Measurements from ENCODE around the gene RBCK1.
"Not testable (repeated sequence)": the region's sequence is repeated elsewhere in the genome, so short reads cannot be mapped to it uniquely, and the experiment has no call there.

RBCK1 gene

GRCh38 chr20:469746-470490, 61.8 kb downstream of the RBCK1 start:
- Mint-ChIP-seq H3K27me3 (ENCODE audit: low read depth) (peaks cover 10% of the 10 kb centered on the region), H3K9me3 (peaks cover 36% of the 10 kb centered on the region), H3K27ac (no peak overlapping the region), H3K4me3 (no peak overlapping the region), H3K4me1 (ENCODE audit: low read depth) (no peaks in the 10 kb centered on the region), H3K36me3 (ENCODE audit: low read depth) (peaks cover 17% of the 10 kb centered on the region)

GRCh38 chr20:472137-472846, 64.2 kb downstream of the RBCK1 start:
- Mint-ChIP-seq H3K4me1 (ENCODE audit: low read depth) (no peaks in the 10 kb centered on the region), H3K36me3 (ENCODE audit: low read depth) (peaks cover 15% of the 10 kb centered on the region), H3K27me3 (ENCODE audit: low read depth) (peaks cover 8% of the 10 kb centered on the region), H3K9me3 (peaks cover 34% of the 10 kb centered on the region), H3K27ac (no peak overlapping the region), H3K4me3 (no peak overlapping the region)

GRCh38 chr20:472889-473292, 64.8 kb downstream of the RBCK1 start:
- Mint-ChIP-seq H3K4me1 (ENCODE audit: low read depth) (no peaks in the 10 kb centered on the region), H3K4me3 (no peak overlapping the region), H3K9me3 (peaks cover 29% of the 10 kb centered on the region), H3K27me3 (ENCODE audit: low read depth) (peaks cover 6% of the 10 kb centered on the region), H3K27ac (no peak overlapping the region), H3K36me3 (ENCODE audit: low read depth) (peaks cover 13% of the 10 kb centered on the region)

- H3K9me3 Mint-ChIP-seq, result peaks cover 15% of the 10 kb centered on the region
- no peaks in the 10 kb centered on the region for H3K27me3 Mint-ChIP-seq (ENCODE audit: low read depth)
- no peak overlapping the region for H3K27ac Mint-ChIP-seq
- H3K36me3 Mint-ChIP-seq (ENCODE audit: low read depth), result peaks cover 18% of the 10 kb centered on the region
- peaks cover 7% of the 10 kb centered on the region for H3K4me1 Mint-ChIP-seq (ENCODE audit: low read depth)
- no peak overlapping the region for H3K4me3 Mint-ChIP-seq
These were observed 66.5 kb downstream of the RBCK1 start for GRCh38 chr20:474581-474980.

GRCh38 chr20:475463-476357, 67.6 kb downstream of the RBCK1 start:
- H3K27ac Mint-ChIP-seq, result no peak overlapping the region
- no peaks in the 10 kb centered on the region for H3K27me3 Mint-ChIP-seq (ENCODE audit: low read depth)
- peaks cover 4% of the 10 kb centered on the region for H3K9me3 Mint-ChIP-seq
- H3K4me3 Mint-ChIP-seq, result no peak overlapping the region
- peaks cover 8% of the 10 kb centered on the region for H3K4me1 Mint-ChIP-seq (ENCODE audit: low read depth)
- peaks cover 23% of the 10 kb centered on the region for H3K36me3 Mint-ChIP-seq (ENCODE audit: low read depth)

GRCh38 chr20:476561-477249, 68.6 kb downstream of the RBCK1 start:
- H3K27me3 Mint-ChIP-seq (ENCODE audit: low read depth); H3K27ac Mint-ChIP-seq; H3K9me3 Mint-ChIP-seq; H3K4me3 Mint-ChIP-seq: not testable (repeated sequence)
- Mint-ChIP-seq H3K4me1 (ENCODE audit: low read depth) (peaks cover 12% of the 10 kb centered on the region), H3K36me3 (ENCODE audit: low read depth) (peaks cover 23% of the 10 kb centered on the region)

GRCh38 chr20:478010-478948, 70.2 kb downstream of the RBCK1 start:
- H3K36me3 Mint-ChIP-seq (ENCODE audit: low read depth), result peaks cover 27% of the 10 kb centered on the region
- H3K27me3 Mint-ChIP-seq (ENCODE audit: low read depth), result no peaks in the 10 kb centered on the region
- H3K4me1 Mint-ChIP-seq (ENCODE audit: low read depth), result peaks cover 13% of the 10 kb centered on the region
- H3K27ac Mint-ChIP-seq, result no peak overlapping the region
- H3K9me3 Mint-ChIP-seq, result no peaks in the 10 kb centered on the region
- H3K4me3 Mint-ChIP-seq, result no peak overlapping the region

GRCh38 chr20:478949-479429, 70.9 kb downstream of the RBCK1 start:
- Mint-ChIP-seq H3K27me3 (ENCODE audit: low read depth) (no peaks in the 10 kb centered on the region), H3K36me3 (ENCODE audit: low read depth) (peaks cover 28% of the 10 kb centered on the region), H3K4me3 (no peak overlapping the region), H3K9me3 (no peaks in the 10 kb centered on the region), H3K27ac (peak overlapping the region; percentile 62), H3K4me1 (ENCODE audit: low read depth) (peaks cover 13% of the 10 kb centered on the region)

GRCh38 chr20:479487-479886, 71.4 kb downstream of the RBCK1 start:
- no peak overlapping the region for H3K4me3 Mint-ChIP-seq
- H3K27me3 Mint-ChIP-seq (ENCODE audit: low read depth), result no peaks in the 10 kb centered on the region
- no peak overlapping the region for H3K27ac Mint-ChIP-seq
- H3K4me1 Mint-ChIP-seq (ENCODE audit: low read depth), result peaks cover 13% of the 10 kb centered on the region
- H3K9me3 Mint-ChIP-seq, result no peaks in the 10 kb centered on the region
- H3K36me3 Mint-ChIP-seq (ENCODE audit: low read depth), result peaks cover 30% of the 10 kb centered on the region

- Mint-ChIP-seq H3K9me3 (no peaks in the 10 kb centered on the region), H3K4me3 (no peak overlapping the region), H3K36me3 (ENCODE audit: low read depth) (peaks cover 32% of the 10 kb centered on the region), H3K4me1 (ENCODE audit: low read depth) (peaks cover 14% of the 10 kb centered on the region), H3K27me3 (ENCODE audit: low read depth) (no peaks in the 10 kb centered on the region), H3K27ac (no peak overlapping the region)
These were observed 71.9 kb downstream of the RBCK1 start for GRCh38 chr20:480044-480443.

- Mint-ChIP-seq H3K4me3 (no peak overlapping the region), H3K27ac (no peak overlapping the region), H3K4me1 (ENCODE audit: low read depth) (peaks cover 14% of the 10 kb centered on the region), H3K27me3 (ENCODE audit: low read depth) (no peaks in the 10 kb centered on the region), H3K9me3 (no peaks in the 10 kb centered on the region), H3K36me3 (ENCODE audit: low read depth) (peaks cover 39% of the 10 kb centered on the region)
These were observed 73.1 kb downstream of the RBCK1 start for GRCh38 chr20:481167-481566.
